Cortex of kidney (tissue), 1 donor: ENCODE data around the gene MRPS30.
"Not testable (repeated sequence)": the region's sequence is repeated elsewhere in the genome, so short reads cannot be mapped to it uniquely, and the experiment has no call there.

Source experiments
- DNase-seq: peaks from one replicate; lab custom pipeline; 2025; lab: John Stamatoyannopoulos, UW

Gene MRPS30

DNA sequence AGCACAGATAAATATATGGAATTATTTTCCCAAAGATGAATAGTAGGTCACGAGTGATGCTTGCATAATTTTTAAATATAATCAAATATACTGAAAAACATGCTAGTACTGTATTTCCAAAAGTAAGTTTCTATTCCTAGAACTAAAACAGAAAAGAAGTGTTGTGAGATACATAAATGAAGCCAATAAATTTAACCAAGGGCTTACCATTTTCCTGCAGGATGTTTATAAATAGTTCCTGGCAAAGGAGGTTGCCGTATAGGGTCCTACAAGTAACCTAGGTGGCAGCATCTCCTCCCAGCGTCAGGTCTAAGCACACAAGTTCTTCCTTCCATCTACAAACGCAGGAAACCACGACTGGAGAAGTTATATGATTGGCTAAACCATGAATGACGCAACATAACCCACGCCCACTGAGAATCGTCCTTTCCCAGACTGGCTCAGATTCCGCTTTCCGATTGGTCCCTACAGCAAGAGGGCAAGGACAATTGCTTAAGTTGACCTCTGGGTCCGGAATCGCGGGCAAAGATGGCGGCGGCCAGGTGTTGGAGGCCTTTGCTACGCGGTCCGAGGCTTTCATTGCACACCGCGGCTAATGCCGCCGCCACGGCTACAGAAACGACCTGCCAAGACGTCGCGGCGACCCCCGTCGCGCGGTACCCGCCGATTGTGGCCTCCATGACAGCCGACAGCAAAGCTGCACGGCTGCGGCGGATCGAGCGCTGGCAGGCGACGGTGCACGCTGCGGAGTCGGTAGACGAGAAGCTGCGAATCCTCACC lies at the start of gene MRPS30:
Gene MRPS30, plus strand, starts transcription at position 513 of the 780 bp plus-strand sequence. Its CDS starts 16 bp downstream, at position 529.
- DNase-seq = peak; percentile 11

DNA sequence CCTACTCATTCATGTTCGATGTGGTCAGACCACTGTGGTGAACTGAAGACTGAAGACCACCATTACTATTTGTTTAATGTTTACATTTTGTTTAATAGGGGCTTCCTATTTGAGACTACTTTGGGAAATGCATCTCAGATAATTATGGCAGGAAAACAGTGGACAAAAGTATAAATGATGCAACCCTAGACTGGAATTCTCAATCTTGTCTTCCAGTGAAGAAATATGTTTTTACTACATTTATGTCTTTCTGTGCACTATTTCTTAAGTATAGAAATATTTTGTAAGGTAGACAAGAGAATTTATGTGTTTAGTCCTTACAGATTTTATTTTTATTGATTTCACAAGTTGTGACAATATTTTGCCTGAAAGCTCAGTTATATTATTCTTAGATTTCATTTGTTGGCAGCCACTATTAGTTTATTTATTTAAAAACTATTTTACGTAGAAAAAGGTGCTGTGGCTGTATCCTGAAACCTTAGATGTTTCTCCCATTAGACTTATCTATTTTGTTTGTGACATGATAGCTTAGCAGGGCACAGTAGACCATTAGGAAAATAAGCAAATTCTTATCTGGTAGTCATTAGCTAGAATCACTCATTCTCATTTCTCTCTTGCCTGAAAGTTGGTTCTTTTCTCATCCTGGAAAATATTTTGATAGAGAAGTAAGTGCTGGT lies 39.4 kb upstream of the MRPS30 start:
- no peak for DNase-seq

DNA sequence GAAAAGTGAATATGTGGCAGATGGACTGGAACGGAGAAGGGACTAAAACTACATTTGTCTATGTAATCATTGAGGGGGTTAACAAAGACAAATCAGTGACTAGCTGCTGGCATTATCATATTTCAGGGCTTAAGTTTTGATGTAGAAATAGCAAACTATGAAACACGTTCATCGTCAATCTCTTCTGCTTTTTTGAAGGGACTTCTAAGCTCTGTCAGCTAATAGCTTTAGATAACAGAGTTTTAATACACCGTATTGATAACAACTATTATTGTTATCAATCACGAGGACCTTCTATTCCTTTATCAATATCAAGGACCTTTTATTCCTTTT lies 38.9 kb upstream of the MRPS30 start:
- DNase-seq = no peak

DNA sequence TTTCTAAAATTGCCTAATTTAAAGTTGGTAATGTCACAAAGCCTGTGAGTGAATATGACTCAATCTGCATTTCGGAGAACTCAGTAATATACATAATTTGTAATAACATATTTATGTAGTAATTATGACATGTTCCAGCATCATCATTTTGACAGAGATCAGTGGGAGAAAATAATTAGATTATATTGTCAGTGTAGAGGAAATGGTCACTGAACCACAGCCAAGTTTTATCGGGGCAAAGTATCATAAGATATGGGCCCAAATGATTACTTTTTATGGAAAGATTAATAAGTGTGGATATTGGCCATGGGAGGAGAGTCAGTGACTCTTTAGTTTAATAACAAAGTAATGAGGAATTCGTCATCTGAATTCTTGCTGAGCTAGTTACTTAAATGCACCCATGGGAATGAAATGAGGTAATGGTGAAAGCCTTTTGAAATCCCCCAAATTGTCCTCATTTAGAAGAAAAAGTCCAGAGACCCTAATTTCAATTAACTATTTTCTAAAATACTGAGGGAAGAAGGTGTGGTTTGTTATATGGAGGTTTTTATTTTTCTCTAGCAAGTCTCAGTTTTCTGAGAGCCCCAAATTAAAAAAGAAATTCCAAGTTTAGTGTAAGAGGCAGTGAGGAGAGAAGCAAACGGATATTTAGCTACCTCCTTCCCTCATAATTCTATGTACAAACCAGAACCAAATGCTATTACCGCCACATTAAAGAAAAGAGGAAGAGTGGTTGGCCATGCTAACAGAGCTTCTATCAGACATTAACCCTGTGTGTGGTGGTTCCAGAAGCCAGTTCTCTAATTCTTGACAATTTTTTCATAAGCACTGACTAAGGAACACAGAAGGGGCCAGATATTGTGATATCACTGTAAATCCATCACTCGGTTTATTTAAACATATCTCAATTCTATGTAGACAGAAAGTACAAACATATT lies 37.7 kb upstream of the MRPS30 start:
- no peak for DNase-seq

DNA sequence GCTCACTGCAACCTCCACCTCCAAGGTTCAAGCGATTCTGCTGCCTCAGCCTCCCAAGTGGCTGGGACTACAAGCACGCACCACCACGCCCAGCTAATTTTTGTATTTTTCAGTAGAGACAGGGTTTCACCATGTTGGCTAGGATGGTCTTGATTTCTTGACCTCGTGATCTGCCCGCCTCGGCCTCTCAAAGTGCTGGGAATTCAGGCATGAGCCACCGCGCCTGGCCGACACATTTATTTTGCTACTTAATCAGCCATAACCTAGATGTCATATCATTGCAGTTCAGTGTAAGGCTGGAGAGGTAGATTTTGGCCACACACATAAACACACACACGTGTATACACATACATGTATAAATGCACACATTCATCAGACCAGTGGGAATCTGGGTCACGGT lies 36.4 kb upstream of the MRPS30 start:
- not testable (repeated sequence) for DNase-seq

DNA sequence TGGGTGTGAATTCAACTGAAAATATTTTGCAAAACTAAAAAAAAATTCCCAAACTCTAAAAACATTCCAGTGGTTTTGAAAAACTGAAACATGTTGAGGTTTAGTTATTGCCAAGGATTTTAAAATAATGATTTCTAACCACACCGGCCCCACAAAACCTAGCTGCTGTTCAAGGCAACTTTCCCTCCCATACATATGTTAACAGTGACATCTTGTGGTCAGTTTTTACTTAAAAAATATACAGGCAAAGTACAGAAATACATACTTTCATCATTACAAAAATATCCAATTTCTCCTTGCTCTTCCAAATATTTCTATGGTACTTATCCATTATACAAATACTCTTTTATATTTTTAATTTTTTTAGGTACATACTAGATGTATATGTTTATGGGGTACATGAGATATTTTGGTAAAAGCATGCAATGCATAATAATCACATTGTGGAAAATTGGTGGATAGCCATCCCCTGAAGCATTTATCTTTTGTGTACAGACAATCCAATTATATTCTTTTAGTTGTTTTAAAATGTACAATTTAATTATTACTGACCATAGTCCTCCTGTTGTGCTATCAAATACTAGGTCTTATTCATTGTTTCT lies 34.4 kb upstream of the MRPS30 start:
- no peak for DNase-seq

DNA sequence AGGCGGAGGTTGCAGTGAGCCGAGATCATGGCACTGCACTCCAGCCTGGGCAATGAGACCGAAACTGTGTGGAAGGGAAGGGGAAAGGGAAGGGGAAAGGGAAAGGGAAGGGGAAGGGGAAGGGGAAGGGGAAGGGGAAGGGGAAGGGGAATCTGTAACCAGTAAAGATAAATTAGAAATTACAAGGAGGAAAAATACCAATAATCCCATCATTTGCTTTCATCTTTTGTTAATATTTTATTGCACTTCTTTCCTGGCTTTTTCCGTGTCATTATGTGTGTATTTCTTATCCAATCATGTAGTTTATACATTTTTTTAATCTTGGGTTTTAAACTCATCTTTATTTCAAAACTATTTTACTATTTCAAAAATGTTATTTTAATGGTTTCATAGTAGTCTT lies 29.6 kb upstream of the MRPS30 start:
- DNase-seq = no peak

DNA sequence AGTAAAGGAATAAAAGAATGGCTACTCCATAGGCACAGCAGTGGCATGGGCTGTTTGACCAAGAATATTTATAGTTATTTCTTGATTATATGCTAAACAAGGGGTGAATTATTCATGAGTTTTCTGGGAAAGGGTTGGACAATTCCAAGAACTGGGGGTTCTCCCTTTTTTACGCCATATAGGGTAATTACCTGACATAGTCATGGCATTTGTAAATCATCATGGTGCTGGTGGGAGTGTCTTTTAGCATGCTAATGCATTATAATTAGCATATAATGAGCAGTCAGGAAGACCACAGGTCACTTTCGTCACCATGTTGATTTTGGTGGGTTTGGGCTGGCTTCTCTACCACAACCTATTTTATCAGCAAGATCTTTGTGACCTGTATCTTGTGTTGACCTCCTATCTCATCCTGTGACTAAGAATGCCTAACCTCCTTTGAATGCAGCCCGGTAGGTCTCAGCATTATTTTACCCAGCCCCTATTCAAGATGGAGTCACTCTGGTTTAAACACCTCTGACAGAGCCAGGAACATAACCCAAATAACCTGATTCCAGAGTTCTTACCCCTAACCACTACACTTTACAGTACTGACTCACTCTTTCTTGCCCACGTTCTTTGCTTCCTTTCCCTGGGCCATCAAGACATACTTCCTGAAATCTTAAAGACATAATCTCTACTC lies 25.0 kb upstream of the MRPS30 start:
- no peak for DNase-seq

DNA sequence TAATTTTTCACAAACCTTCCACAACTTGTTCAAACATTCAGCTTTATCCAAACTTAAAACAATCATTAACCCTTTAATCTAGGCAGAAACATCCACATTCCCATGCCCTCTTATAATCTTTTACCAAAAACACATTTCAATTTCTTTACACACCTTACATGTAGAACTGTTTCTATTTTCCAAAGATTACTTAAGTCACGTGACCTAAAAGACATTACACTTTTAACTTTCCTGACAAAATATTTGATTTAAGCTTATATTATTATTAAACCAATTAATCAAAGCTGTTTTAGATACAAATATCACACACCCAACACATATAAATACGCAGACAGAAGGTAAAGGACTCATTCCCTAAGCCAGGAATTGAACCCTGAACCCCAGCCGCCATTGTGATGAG lies 21.0 kb upstream of the MRPS30 start:
- no peak for DNase-seq

DNA sequence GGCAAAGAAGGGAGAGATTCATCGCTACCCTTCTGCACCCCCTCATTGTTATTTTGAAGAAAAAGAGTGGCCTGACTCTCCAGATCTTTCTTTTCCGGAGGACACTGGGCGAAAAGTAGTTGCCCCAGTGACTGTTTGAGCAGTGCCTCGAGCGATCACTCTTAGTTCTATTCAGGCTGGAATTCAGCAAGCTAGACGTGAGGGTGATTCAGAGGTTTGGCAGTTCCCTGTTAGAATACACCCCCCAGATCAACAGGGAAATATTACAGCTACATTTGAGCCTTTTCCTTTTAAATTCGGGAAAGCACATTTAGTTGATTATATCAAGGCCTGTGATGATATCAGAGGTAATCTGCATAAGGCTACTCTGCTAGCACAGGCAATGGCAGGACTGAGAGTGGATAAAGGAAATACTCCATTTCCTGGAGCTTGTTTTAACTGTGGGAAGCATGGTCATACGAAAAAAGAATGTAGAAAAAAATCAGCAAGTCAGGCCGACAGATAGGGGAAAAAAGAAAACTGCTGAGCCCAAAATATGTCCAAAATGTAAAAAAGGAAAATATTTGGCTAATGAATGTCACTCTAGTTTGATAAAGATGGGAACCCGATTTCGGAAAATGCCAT lies 19.3 kb upstream of the MRPS30 start:
- not testable (repeated sequence) for DNase-seq

DNA sequence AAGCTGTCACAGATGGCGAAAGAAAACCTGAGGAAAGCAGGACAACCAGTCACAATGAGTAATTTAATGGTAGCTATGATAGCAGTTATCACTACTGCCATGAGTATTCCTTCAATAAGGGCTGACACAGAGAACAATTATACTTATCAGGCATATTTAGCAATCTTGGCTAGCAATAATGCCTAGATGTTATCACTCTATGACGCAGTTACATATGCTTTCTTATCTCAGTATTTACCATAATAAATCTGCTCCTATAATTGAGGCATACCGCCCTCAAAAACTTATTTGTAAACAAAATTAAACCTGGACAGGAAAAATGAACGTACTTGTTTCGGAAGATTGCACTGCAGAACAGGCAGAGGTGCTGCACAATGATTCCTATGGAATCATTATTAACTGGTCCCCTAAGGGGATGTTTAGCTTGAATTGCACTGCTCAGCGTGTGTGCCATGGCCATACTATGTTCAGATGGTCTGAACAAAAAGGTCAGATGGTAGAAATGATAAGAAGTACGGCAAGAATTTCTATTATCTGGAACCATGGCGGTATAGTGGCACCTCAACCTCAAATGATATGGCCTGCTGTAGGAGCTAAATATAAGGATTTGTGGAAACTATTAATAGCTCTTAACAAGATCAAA lies 16.6 kb upstream of the MRPS30 start:
- DNase-seq = not testable (repeated sequence)

DNA sequence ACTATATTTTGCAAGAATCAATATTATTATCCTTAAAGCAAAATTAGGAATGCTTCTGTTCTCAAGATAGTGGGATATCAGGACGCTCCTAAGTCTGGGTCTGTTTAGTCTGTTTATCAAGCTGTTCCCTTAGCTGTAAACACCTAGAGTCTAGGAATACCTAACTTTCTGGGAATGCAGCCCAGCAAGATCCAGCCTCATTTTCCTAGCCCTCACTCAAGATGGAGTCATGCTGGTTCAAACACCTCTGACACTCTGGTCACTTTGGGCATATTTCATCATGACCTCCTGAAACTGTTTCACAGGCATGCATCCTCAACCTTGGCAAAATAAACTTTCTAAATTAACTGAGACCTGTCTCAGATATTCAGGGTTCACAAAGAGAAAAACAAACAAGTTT lies 14.4 kb upstream of the MRPS30 start:
- DNase-seq = no peak

DNA sequence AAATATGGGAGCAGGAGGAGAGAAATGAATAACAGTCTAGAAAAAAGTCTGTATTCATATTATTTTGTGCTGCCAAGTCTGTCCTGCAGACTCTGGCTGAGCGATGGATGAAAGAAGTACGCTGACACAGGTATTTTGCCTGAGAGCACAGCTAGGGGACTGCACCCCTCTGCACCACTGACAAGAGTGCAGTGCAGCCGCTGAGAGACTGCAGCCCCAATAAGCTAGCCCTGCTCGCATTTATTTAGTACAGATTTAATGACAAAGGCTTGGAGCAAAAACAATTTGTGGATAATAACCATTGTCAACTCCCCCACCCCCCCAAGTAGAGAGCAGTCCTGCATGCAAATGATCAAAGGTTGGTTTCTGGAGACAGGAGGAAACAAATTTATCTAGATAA lies 13.3 kb upstream of the MRPS30 start:
- no peak for DNase-seq

DNA sequence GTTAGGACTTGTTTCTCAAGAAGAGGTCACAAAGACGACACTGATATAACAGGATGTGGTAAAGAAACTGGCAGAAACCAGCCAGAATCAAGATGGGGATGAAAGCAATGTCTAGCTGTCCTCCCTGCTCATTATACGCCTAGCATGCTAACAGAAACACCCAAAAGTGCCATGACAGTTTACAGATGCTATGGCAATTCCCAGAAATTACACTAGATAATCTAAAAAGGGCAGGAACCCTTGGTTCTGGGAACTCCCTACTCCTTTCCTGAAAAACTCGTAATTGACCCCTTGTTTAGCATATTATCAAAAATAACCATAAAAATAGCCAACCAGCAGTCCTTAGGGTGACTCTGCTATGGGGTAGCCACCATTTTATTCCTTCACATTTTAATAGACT lies 10.9 kb upstream of the MRPS30 start:
- no peak for DNase-seq

DNA sequence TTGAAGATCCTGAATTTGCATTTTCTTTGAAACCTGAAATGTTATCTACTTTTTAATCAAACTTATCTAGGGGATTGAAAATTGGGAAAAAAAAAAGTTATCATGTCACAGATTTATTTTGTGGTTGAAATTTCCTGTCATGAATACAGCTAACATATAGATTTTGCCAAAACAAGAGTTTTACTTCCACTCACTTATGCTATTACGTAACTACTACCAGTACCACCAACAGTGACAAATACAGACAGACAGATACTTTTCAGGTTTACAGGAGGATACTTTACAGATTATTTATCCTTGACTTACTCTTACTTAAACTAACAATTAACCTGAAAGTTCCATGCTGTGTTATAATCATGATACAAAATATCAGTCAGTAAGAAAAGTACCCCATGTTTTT lies 6.8 kb upstream of the MRPS30 start:
- no peak for DNase-seq

DNA sequence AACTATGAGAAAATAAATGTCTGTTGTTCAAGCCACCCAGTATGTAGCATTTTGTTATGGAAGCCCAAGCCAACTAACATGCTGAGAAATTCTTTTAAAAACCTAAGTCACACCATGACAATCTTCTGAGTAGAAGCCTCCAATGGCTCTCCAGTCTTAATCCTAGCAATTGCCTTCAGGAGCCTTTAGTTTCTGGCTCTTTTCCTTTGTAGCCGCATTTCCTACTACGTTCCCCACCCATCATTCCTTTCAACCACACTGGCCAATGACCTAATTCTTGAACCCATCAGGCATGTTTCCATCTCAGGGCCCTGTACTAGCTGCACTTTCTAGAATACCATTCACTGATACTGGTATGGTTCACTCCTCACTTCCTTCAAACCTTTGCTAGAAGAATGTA lies 2.1 kb upstream of the MRPS30 start:
- no peak for DNase-seq

DNA sequence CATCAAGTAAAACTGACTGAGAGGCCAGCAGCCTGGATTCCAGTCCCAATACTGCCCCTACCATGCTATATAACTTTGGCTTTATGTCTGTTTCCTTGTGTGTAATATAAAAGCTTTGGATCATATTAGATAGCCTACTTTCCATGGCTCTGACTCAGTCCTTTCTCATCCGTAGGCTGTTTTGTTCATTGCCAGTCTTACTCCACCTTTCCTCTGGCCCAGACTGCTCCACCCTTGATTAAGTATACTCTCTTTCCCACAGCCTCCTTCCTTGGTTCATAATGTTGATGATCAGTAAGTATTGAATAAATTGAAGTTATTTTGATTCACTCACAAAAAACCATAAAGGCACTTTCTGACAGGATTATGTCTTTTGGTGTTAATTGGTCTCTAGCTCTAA lies 1.5 kb upstream of the MRPS30 start:
- DNase-seq = no peak

DNA sequence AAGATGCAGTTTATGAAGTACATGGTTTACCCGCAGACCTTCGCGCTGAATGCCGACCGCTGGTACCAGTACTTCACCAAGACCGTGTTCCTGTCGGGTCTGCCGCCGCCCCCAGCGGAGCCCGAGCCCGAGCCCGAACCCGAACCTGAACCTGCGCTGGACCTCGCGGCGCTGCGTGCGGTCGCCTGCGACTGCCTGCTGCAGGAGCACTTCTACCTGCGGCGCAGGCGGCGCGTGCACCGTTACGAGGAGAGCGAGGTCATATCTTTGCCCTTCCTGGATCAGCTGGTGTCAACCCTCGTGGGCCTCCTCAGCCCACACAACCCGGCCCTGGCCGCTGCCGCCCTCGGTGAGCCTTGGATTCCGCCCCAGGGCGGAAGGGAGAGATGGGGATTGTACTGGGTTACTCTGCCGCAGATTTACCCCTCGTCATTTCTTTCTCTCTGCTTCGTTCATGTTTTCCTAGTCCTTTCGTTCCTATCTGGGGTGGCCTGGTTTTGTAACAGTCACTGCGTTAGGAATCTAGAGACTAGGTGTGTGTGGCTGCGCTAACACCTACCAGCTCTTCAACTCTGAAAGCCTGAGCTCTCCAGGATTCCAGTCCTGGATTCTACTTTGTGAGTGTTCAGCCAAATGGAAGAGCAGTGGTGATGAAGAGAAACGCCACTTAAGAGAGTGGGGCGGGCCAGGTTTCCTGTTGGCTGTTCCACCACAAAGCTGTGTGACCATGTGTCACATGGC lies 638 bp downstream of the MRPS30 start:
- no peak for DNase-seq

DNA sequence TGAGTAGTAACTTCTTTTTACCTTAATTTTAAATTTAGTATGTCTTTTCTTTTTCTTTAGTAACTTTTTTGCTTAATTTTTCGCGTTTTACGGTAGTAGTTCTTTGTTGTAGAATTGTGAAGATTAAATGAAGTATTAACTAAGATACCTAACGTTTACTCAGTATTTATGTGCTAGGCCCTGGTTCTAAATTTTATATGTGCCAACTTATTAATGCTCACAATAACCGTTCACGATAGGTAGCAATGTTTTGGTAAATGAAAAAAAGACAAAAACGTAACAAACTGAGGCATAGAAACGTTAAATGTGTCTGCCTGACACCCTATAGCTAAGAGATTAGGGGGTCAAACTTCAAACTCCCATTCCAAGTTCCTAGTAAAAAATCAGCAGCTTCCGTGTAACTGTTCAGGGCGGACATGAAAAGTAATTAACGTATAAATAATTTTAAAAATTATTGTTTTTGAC lies 1.2 kb downstream of the MRPS30 start:
- DNase-seq = no peak

DNA sequence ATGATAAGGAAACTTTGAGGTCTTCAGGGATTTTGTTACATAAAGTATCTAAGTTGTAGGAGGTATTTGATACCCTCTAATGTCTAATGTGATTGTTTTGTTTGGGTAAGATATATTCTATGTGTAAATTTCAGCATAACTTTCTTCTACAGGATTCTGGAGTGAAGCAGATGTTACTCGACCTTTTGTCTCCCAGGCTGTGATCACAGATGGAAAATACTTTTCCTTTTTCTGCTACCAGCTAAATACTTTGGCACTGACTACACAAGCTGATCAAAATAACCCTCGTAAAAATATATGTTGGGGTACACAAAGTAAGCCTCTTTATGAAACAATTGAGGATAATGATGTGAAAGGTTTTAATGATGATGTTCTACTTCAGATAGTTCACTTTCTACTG lies 6.0 kb downstream of the MRPS30 start:
- no peak for DNase-seq
